ENCODE results near the gene CALY.

DNA sequence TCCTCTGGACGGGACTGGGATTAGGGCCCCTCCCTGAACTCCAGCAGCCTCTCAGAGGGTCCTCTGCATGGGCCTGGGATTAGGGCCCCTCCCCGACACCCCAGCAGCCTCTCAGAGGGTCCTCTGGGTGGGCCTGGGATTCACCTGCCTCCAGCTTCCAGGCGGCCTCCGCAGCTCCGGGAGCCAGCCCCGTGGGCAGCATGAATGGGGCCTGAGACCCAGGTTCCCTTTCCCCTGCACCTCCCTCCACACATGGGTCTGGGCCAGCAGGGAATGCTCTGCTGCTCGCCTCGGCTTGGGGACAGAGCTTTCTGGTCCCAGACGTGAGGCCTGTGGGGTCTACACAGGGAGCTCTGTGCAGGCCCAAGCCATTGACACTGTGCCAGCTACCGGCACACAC is 33.5 kb downstream of the CALY start:
- TF ChIP-seq, protein P1, sequence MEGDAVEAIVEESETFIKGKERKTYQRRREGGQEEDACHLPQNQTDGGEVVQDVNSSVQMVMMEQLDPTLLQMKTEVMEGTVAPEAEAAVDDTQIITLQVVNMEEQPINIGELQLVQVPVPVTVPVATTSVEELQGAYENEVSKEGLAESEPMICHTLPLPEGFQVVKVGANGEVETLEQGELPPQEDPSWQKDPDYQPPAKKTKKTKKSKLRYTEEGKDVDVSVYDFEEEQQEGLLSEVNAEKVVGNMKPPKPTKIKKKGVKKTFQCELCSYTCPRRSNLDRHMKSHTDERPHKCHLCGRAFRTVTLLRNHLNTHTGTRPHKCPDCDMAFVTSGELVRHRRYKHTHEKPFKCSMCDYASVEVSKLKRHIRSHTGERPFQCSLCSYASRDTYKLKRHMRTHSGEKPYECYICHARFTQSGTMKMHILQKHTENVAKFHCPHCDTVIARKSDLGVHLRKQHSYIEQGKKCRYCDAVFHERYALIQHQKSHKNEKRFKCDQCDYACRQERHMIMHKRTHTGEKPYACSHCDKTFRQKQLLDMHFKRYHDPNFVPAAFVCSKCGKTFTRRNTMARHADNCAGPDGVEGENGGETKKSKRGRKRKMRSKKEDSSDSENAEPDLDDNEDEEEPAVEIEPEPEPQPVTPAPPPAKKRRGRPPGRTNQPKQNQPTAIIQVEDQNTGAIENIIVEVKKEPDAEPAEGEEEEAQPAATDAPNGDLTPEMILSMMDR (IDR thresholded peaks at IDR 0.05): no peak
- no peak for TF ChIP-seq POLR2A (IDR thresholded peaks at IDR 0.05)
